ENCODE results near the gene DCST1.

DNA sequence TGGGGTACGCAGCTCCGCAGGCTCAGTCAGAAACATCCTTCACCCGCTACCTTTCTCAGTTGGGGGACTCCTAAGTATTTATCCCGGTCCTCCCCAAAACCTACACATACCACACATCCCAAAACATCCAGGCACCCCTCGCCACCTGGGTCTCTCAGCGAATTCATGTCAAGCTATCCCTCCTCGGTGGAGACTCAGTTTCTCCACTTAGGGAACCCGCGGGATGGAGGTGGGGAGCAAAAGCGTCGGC lies 32.3 kb upstream of the DCST1 start:
- TF ChIP-seq, protein P1, sequence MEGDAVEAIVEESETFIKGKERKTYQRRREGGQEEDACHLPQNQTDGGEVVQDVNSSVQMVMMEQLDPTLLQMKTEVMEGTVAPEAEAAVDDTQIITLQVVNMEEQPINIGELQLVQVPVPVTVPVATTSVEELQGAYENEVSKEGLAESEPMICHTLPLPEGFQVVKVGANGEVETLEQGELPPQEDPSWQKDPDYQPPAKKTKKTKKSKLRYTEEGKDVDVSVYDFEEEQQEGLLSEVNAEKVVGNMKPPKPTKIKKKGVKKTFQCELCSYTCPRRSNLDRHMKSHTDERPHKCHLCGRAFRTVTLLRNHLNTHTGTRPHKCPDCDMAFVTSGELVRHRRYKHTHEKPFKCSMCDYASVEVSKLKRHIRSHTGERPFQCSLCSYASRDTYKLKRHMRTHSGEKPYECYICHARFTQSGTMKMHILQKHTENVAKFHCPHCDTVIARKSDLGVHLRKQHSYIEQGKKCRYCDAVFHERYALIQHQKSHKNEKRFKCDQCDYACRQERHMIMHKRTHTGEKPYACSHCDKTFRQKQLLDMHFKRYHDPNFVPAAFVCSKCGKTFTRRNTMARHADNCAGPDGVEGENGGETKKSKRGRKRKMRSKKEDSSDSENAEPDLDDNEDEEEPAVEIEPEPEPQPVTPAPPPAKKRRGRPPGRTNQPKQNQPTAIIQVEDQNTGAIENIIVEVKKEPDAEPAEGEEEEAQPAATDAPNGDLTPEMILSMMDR (conservative IDR thresholded peaks at IDR 0.05; ENCODE audit: low read length): no peak
- no peak for TF ChIP-seq EZH2phosphoT487 (IDR thresholded peaks at IDR 0.05; ENCODE audit: borderline replicate concordance, low read depth, low read length)
